NCI-H69 (cell line): ENCODE data around the gene BSCL2.
"Not testable (repeated sequence)": the region's sequence is repeated elsewhere in the genome, so short reads cannot be mapped to it uniquely, and the experiment has no call there.

Experiments used
- DNase-seq: peaks from one replicate; lab custom pipeline; 2025; lab: John Stamatoyannopoulos, UW

BSCL2 gene

GRCh38 chr11:62688491-62688890 lies 18.7 kb downstream of the BSCL2 start:
- no peak for DNase-seq

GRCh38 chr11:62687508-62688396 lies 19.5 kb downstream of the BSCL2 start:
- peak; percentile 47 for DNase-seq

GRCh38 chr11:62682518-62682917 lies 24.7 kb downstream of the BSCL2 start:
- DNase-seq, result peak; percentile 47

- peak; percentile 75 for DNase-seq
Measured at GRCh38 chr11:62680825-62681240, 26.4 kb downstream of the BSCL2 start.

- peak; percentile 93 for DNase-seq
Measured at GRCh38 chr11:62678770-62679696, 28.2 kb downstream of the BSCL2 start, which contains the start of gene UBXN1. TSS of gene UBXN1 (minus strand) at chr11:62679073. CDS start at chr11:62678923, 150 bp downstream.

- no peak for DNase-seq
Measured at GRCh38 chr11:62678433-62678769, 28.8 kb downstream of the BSCL2 start.

GRCh38 chr11:62677714-62678113 lies 29.5 kb downstream of the BSCL2 start:
- DNase-seq, result no peak

- DNase-seq, result no peak
Measured at GRCh38 chr11:62677156-62677555, 30.1 kb downstream of the BSCL2 start.

GRCh38 chr11:62676698-62677097 lies 30.5 kb downstream of the BSCL2 start:
- peak; percentile 22 for DNase-seq

GRCh38 chr11:62675415-62675814 lies 31.8 kb downstream of the BSCL2 start:
- DNase-seq, result not testable (repeated sequence)

- no peak for DNase-seq
Measured at GRCh38 chr11:62673196-62673525, 34.1 kb downstream of the BSCL2 start.

- DNase-seq, result peak; percentile 96
Measured at GRCh38 chr11:62671608-62672389, 35.4 kb downstream of the BSCL2 start, which contains the start of the genes LBHD1 and UQCC3. TSS of gene LBHD1 (minus strand) at chr11:62672267. CDS start at chr11:62670031, 2,236 bp downstream. TSS of gene UQCC3 (plus strand) at chr11:62671673. CDS start at chr11:62671746, 73 bp downstream.

- no peak for DNase-seq
Measured at GRCh38 chr11:62671236-62671607, 36.0 kb downstream of the BSCL2 start.

GRCh38 chr11:62669420-62670161 lies 37.6 kb downstream of the BSCL2 start:
- DNase-seq, result peak; percentile 45

GRCh38 chr11:62667460-62667859 lies 39.8 kb downstream of the BSCL2 start:
- DNase-seq, result no peak

- DNase-seq, result no peak
Measured at GRCh38 chr11:62666259-62666926, 40.8 kb downstream of the BSCL2 start.

- peak; percentile 66 for DNase-seq
Measured at GRCh38 chr11:62665599-62666258, 41.5 kb downstream of the BSCL2 start.

- peak; percentile 97 for DNase-seq
Measured at GRCh38 chr11:62665075-62665598, 42.1 kb downstream of the BSCL2 start, which contains the start of the genes C11orf98 and CSKMT. TSS of gene C11orf98 (minus strand) at chr11:62665210. CDS start at chr11:62665169, 41 bp downstream. TSS of gene CSKMT (plus strand) at chr11:62665312. CDS start at chr11:62665880, 568 bp downstream.

GRCh38 chr11:62664405-62665074 lies 42.7 kb downstream of the BSCL2 start:
- DNase-seq, result peak; percentile 87
